DND-41 (cell line): ENCODE data around the gene XRCC5.

ENCODE experiments used
- ATAC-seq: fragments of 200-7000 bp; cut with Tn5 transposase; 3 replicates; pipeline ENCODE4 v1.9.1; 2021; ENCODE audit warnings: low read depth; ENCODE audit not compliant: insufficient read depth
- DNase-seq: peaks from one replicate; pipeline ENCODE4 v3.0.0-alpha.2; 2020
- H2AFZ ChIP-seq: 2 replicates; pipeline ENCODE4 v1.6.0; 2012; ENCODE audit warnings: low read depth, low read length
- H3K27ac ChIP-seq: 2 replicates; pipeline ENCODE4 v1.5.1; 2012; ENCODE audit warnings: low read length, inconsistent platforms
- H3K27me3 ChIP-seq: fragments of 200-600 bp; sonication (generic); 2 replicates; pipeline ENCODE4 v1.6.0; 2012; ENCODE audit warnings: low read length, mild to moderate bottlenecking, inconsistent platforms; ENCODE audit not compliant: insufficient read depth, poor library complexity
- H3K36me3 ChIP-seq: 2 replicates; pipeline ENCODE4 v1.5.1; 2012; ENCODE audit warnings: low read length, inconsistent platforms; ENCODE audit not compliant: insufficient read depth
- H3K4me1 ChIP-seq: 2 replicates; pipeline ENCODE4 v1.5.1; 2012; ENCODE audit warnings: mild to moderate bottlenecking, low read length; ENCODE audit not compliant: insufficient read depth
- H3K4me2 ChIP-seq: 2 replicates; pipeline ENCODE4 v1.6.0; 2012; ENCODE audit warnings: mild to moderate bottlenecking, moderate library complexity, low read length, inconsistent platforms; ENCODE audit not compliant: insufficient read depth
- H3K4me3 ChIP-seq, 2 experiments: fragments of 200-600 bp in 1 of 2; shearing (Covaris generic) in 1 of 2; 2 replicates each; pipeline ENCODE4 v1.5.1; 2012 to 2016; ENCODE audit warnings: inconsistent platforms in 2 of 2, low read length in 2 of 2, mild to moderate bottlenecking in 2 of 2, low read depth in 1 of 2, moderate library complexity in 1 of 2
- H3K79me2 ChIP-seq: 2 replicates; pipeline ENCODE4 v1.6.0; 2012; ENCODE audit warnings: low read length, inconsistent platforms; ENCODE audit not compliant: insufficient read depth
- H3K9ac ChIP-seq: 2 replicates; pipeline ENCODE4 v1.6.0; 2012; ENCODE audit warnings: low read depth, mild to moderate bottlenecking, inconsistent platforms, low read length, moderate library complexity
- H3K9me3 ChIP-seq: 2 replicates; pipeline ENCODE4 v1.5.1; 2012; ENCODE audit warnings: low read length, moderate library complexity, mild to moderate bottlenecking, inconsistent platforms; ENCODE audit not compliant: insufficient read depth, severe bottlenecking
- H4K20me1 ChIP-seq: 2 replicates; pipeline ENCODE4 v1.6.0; 2012; ENCODE audit warnings: low read length; ENCODE audit not compliant: insufficient read depth
- EZH2 ChIP-seq: IDR thresholded peaks from 3 replicates; pipeline ENCODE4 v1.6.1; 2012; ENCODE audit warnings: borderline replicate concordance, low read depth, mild to moderate bottlenecking, moderate library complexity, low read length, inconsistent platforms; ENCODE audit not compliant: severe bottlenecking
- TF ChIP-seq, protein P1 (sequence below): IDR thresholded peaks from 2 replicates; pipeline ENCODE4 v1.5.1; 2012; ENCODE audit warnings: borderline replicate concordance, low read length, moderate library complexity, mild to moderate bottlenecking; ENCODE audit not compliant: poor library complexity, severe bottlenecking; ENCODE audit errors: extremely low read depth

Gene XRCC5

DNA sequence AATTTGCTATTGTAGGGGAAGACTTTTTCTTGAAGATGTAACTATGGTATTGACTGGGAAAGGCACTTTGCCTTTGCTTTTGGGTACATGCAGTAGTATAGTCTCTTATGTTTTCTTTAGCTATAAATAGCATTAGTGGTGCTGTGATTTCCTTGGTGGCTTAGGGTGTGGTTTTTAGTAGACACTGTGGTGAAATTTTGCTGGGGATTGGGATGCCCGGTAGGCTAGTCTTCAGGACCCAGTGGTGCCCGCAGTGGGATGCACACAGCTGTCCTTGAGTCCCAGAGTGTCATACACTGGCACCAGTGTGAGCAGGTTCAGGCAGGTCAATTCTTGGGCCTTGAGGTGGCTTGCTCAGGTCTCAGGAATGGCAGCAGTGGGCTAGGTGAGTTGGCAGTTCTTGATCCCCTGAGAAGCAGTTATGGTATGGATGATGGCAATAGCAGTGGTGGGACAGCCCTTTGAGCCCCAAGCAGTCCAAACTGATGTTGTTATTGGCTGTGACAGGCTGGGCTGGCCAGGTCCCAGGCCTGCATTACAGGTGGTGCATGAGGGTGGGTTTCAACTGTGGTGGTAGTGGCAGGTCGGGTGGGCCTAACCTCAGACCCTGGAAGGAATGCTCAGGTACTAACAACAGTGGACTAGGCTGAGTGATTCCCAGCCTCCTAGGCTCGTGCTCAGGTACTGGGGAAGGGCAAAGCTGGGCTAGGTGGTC is 124.3 kb downstream of the XRCC5 start:
- Histone ChIP-seq H3K4me1 (no peaks in the 10 kb centered on the region), H3K9me3 (peaks cover 21% of the 10 kb centered on the region), H2AFZ (no peak overlapping the region), H3K79me2 (no peaks in the 10 kb centered on the region), H3K9ac (no peak overlapping the region), H3K4me3 (no peak overlapping the region), H4K20me1 (no peaks in the 10 kb centered on the region), H3K4me2 (no peak overlapping the region), H3K27ac (no peak overlapping the region), H3K36me3 (no peaks in the 10 kb centered on the region), H3K27me3 (no peaks in the 10 kb centered on the region)
- TF ChIP-seq EZH2, result no peak
- TF ChIP-seq, protein P1, sequence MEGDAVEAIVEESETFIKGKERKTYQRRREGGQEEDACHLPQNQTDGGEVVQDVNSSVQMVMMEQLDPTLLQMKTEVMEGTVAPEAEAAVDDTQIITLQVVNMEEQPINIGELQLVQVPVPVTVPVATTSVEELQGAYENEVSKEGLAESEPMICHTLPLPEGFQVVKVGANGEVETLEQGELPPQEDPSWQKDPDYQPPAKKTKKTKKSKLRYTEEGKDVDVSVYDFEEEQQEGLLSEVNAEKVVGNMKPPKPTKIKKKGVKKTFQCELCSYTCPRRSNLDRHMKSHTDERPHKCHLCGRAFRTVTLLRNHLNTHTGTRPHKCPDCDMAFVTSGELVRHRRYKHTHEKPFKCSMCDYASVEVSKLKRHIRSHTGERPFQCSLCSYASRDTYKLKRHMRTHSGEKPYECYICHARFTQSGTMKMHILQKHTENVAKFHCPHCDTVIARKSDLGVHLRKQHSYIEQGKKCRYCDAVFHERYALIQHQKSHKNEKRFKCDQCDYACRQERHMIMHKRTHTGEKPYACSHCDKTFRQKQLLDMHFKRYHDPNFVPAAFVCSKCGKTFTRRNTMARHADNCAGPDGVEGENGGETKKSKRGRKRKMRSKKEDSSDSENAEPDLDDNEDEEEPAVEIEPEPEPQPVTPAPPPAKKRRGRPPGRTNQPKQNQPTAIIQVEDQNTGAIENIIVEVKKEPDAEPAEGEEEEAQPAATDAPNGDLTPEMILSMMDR, result no peak
- no peak for ATAC-seq
- no peak for DNase-seq

DNA sequence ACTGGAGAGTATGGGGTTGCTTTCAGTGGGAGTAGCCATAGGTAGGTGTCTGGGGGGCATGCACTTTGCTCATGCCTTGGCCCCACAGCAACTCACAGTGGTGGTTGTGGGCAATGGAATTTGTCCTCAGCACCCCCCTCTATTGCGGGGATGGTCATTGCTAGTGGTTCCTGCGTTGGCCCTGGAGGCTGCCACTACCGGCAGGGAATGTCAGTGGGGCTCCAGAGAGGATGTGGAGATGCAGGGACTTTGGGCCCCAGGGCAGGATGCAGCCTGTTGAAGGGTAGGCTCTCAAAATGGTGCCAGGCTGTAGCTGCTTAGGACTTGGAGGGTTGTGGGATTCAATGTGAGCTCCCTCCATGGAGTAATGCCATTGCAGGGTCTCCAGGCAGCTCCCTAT is 125.0 kb downstream of the XRCC5 start:
- no peak for ATAC-seq

DNA sequence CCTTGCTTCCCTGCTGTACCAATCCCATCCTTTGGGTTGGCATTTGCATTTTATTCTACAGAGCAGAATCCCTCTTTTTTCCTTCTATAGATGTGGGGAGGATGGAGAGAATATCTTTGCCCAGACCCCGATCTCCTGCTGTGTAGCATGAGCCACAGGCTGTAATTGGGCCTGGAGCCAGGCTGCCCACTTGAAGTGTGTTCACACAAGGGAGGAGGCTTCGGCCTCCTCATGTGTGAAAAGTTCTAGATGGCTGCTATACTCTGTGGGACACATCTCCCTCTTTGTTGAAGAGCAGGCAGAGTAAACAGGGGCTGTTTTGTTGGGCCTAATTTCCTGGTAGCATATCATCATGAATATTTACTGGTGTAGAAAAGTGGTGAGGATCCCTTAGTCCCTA is 126.3 kb downstream of the XRCC5 start:
- DNase-seq, result no peak

More for the DNA sequence above, 125.0 kb downstream of the XRCC5 start:
- no peak overlapping the region for H3K27ac ChIP-seq
- H3K36me3 ChIP-seq, result no peaks in the 10 kb centered on the region
- no peak overlapping the region for H2AFZ ChIP-seq
- H3K79me2 ChIP-seq, result no peaks in the 10 kb centered on the region
- no peak for TF ChIP-seq EZH2
- TF ChIP-seq, protein P1, result no peak
- H3K9me3 ChIP-seq, result peaks cover 21% of the 10 kb centered on the region
- no peak for DNase-seq
- no peak overlapping the region for H3K9ac ChIP-seq
- no peak overlapping the region for H3K4me2 ChIP-seq
- no peaks in the 10 kb centered on the region for H4K20me1 ChIP-seq
- H3K4me1 ChIP-seq, result no peaks in the 10 kb centered on the region
- H3K27me3 ChIP-seq, result no peaks in the 10 kb centered on the region
- no peak overlapping the region for H3K4me3 ChIP-seq

More for the DNA sequence above, 126.3 kb downstream of the XRCC5 start:
- TF ChIP-seq EZH2, result no peak
- TF ChIP-seq, protein P1, result no peak
- H3K27ac ChIP-seq, result no peak overlapping the region
- H4K20me1 ChIP-seq, result no peaks in the 10 kb centered on the region
- no peaks in the 10 kb centered on the region for H3K27me3 ChIP-seq
- H3K4me1 ChIP-seq, result no peaks in the 10 kb centered on the region
- H3K4me3 ChIP-seq, result no peak overlapping the region
- H3K9ac ChIP-seq, result no peak overlapping the region
- peaks cover 21% of the 10 kb centered on the region for H3K9me3 ChIP-seq
- H2AFZ ChIP-seq, result no peak overlapping the region
- H3K36me3 ChIP-seq, result no peaks in the 10 kb centered on the region
- no peaks in the 10 kb centered on the region for H3K79me2 ChIP-seq
- no peak overlapping the region for H3K4me2 ChIP-seq
- ATAC-seq, result no peak
